Stimulated activated CD4-positive, alpha-beta T cell treated with anti-CD3 and anti-CD28 coated beads, Interleukin-2, amount 100 ng/mL, for 4 hours (primary cell): ENCODE data around the gene AKAP11.
A peak's percentile ranks its signal among the peaks of the same experiment; 100 is the strongest.

Experiments used
- DNase-seq: peaks from one replicate; pipeline ENCODE4 v3.0.0-alpha.2; 2020; ENCODE audit warnings: low read depth

AKAP11 gene

DNA sequence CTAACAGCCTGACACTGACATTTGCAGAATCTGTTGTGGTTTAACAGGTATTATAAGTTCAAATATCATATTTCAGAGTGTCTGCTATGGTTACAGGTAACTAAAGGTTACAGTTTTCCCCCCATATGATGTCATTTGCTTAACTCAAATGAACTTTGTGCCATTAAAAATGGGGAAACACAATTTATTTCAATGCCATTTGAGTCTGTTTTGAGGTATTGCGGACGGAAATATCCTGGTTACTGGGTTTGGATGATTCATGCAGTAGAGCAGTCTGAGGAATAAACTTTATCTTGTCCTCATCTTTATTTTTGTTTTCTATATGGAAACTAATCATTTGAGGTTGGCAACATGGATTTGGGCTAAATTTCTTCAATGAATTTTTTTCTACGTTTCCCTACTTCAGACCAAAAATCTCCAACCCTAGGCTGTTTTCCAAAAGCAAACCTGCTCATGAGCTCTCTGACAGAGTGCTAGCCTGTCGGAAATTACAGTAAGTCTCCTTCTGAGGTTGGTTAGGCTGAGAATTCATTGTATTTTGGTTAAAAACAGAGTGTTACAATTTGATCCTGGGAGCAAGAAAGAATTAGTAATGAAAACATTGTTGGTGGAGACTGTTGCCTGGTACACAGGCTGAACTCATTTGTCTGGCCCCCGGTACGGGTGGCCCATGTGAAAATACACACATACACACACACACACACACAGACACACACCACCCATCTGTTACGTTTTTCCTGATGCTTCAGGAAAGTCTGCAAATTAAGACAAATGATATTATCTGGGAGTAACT, 66.1 kb downstream of the AKAP11 start:
- no peak for DNase-seq

DNA sequence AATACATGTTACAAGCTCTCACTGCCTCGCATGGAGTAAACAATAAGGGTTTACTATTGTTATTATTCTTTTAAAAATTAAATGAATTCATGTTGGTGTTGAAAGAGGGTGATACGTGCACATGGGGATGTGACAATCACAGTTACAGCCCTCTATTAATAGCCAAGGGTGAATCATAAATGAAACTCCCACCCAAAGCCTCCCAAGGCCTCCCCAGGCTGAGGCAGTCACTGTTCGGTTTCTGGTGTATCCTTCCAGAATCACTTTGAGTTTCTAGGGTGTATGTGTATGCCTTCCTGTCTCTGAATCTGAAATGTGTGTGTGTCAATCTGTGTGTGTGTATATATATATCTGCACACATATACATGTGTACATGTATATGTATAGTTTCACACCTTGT, 73.4 kb downstream of the AKAP11 start:
- no peak for DNase-seq

DNA sequence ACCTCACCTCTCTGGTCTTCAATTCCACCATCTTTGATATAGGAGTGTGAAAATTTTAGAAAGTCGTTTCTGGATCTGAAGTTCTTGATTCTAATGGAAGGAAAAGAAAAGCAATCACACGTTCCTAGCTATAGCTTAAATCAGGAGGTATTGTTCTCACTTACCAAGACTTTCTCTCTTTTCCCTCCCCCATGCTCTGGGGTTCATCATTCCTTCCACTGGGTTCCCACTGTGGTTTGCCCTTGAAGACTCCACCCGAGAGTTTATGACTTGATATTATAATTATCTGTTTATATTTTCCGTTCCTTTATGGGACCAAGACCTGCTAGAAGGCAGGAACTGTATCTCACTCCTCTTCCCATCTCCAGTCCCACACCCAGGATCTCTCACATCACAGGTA, 76.6 kb downstream of the AKAP11 start:
- DNase-seq: no peak

DNA sequence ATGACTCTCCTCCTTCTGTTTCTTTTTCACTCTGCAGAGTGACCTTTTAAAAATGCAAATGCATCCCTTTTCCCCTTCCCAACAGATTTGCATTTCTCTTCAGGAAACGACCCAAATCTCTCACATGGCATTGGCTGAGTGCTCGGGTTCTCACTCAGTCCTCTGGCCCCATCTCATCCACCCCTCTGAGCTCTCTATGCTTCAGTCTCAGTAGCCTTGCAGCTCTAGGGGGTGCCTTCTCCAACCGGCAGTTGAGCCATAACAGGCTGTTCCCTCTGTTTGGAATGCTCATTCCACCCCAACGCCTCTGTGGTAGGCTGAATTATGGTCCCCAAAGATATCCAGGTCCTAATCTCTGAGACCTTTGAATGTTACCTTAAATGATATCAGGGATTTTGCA, 78.2 kb downstream of the AKAP11 start:
- DNase-seq: no peak

DNA sequence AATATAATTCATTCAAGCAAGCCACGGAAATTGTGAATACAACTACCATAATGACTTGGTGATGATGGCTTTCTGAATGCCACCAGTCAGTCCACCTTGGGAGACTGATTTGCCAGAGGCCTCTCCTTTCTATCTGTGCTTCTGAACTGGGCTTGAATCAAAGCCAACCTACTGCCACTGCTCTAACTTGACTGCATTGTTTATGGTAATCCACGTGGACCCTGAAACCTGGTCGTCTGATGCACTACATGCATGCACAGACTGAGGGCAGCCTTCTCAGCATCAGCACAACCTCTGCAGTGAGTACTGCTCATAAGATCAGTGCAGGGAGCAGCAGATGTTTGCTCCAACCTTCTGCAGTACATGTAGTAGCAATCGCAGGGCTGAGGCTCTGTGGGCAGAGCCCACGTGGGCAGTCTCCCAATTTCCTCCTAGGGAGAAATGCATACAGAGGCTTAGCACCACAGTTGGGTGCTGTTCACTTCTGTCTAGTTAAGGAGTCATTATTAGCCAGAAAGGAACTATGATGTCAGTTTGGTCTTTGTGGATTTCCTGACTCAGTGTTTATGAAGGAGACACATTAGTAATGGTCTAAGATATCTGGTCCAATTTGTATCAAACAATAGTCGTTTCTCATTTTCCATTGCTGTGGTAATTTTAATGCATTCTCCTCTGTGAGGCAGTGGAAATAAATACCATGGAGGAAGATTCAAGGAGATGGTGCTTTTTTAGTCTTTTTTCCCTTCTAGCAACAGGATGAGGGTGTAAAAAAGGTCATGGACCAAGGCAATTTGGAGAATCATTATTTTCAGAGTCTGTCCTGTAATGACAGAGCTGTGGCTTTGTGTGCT, 82.5 kb downstream of the AKAP11 start:
- DNase-seq: peak; percentile 27

DNA sequence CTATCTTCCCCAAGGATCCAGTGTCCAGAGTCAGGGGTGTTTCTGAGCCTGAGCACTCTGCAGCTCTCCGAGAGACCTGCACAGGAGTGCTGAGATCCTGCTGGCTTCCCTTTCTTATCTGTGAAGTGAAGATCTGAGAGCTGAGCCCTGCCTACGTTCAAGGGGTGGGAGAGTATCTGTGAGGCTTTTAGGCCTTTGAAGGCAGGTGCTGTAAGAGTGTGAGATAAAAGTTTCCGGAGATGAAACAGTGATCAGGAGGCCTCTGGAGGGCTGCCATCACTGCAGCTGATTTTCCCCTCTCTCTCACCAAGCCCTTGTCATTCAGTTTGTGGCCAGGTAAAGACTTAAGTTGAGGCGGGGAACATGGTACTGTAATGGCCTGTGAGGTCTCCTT, 83.1 kb downstream of the AKAP11 start:
- DNase-seq: peak; percentile 58

DNA sequence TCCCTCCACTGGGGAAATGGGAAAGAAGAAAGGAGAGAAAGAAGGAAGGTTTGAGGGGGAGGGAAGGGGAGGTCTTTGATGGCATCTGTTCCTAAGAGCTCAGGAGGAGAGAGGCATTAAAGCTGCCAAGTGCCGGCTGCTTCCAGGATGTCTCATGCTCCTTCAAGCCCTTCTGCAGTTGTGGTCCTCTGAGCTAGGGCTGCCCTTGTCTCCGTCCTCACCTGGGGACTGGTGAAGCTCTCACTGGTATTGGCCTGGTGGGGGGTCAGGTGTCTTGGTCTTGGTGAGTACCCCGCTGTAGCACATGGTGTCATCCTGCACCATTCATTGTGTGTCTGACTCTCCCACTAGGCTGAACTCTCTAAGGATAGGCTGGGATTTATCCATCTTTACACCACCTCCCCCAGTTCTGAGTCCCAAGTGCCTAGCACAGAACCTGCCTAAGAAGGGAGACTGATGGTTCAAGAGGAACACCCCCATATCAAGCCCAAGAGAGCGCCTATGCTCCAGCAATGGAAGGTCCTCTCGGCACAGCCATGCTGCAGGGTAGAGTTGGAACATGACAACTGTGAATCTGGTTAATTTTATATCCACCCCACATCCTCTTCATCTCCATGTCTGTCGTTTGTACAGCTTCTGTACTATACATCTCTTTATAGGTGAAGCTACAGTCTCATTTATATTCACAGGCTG, 83.7 kb downstream of the AKAP11 start:
- DNase-seq: no peak

DNA sequence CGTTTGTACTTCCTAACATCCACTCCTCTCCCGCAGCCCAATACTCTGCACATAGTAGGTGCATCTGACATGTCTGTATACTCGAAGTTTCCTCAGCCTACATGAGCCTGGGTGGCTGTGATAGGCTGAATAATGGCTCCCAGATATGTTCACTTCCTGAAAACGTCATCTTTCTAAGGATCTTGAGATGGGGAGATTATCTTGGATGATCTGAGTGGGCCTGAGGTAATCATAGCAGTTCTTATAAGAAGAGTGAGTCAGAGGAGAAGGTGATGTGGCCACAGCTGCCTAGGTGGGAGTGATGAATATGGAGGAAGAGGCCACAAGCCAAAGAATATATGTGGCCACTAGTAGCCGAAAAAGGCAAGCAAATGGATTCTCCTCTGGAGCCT, 84.2 kb downstream of the AKAP11 start:
- DNase-seq: peak; percentile 35

DNA sequence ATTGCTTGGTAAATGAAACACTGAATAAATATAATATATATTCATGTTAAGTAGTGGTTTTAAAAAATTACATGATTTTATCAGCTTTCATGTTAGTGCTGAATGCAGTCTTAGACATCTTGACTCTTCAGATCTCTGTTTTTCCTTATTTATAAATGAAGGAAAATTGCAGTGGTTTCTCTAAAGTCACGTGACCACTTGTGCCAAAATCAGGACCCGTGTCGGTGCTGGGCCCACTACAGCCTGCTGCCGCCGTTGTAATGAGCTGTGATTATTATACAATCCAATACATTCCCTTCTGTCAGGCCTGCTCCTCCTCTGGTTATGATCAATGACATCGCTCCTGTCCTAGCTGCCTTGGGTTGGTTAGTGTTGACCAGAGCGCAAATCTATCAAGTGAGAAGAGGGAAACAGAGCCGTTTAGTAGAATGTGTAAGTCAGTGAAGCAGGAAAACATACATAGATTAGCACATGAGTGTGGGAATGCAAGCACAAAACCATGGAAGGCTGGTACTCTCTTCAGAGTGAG, 88.2 kb downstream of the AKAP11 start:
- no peak for DNase-seq

DNA sequence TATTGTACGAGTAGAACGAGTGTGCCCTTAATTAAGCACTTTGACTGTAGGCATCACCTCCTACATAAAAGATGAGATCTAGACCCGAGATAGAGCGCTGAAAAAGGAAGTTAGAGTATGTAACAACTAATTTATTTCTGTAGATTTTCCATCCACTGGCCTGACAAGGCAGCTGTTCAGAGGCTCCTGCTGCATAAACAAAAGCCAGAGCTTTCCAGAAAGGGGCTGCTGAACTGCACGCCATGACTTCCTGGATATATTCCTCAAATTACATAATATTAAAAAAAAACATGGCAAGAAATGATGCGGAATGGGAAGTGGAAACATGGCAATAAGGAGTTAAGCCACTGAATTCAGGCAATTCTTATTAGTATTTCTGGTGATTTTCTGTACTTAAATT, 89.7 kb downstream of the AKAP11 start:
- no peak for DNase-seq

DNA sequence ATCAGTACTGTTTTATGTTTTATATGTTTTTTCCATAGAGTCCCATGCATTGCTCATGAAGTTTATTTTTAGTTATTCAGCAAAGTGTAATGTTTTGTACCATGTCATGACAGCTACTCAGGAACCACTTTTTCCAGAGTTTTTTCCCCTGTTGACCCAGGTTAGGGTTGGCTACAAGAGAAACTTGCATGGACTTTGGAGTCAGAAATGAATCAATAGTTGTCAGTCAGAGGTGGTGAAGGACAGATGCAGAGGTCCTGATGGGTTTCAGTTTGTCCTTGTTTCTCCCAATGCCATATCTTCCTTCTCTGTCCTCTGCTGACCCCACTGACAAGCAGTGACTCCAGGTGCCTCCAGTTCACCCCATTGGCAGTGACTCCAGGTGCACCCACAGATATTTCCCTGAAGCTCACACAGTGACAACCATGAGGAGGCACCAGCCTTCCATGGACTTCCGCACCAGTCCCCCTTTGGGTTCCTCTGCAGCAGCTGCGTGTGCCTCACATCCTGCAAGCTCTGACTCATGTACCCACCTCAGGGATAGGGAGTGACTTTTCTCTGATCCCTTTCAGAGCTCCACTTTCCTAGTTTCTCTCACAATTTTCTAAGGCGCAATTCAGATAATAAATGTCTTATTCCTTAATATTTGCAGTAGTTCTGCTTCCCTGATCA, 92.1 kb downstream of the AKAP11 start:
- no peak for DNase-seq

DNA sequence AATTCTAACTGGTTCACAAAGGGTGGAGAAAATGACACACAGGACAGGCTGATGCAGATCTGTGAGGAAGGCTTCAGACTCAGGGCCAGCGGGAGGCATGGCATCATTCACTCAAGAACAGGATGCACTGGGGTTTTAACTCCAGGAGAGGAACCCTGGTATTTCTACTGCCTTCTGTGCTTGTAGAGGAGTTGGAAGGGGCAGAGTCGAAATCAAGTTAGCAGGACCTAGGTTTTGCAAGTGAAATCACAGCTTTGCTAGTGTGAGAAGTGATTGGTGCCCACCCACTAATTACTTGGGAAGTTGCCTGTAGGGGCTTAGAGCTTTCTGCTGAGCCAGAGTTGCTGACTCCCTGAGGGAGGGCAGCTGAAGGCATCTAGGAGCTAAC, 92.7 kb downstream of the AKAP11 start:
- no peak for DNase-seq

DNA sequence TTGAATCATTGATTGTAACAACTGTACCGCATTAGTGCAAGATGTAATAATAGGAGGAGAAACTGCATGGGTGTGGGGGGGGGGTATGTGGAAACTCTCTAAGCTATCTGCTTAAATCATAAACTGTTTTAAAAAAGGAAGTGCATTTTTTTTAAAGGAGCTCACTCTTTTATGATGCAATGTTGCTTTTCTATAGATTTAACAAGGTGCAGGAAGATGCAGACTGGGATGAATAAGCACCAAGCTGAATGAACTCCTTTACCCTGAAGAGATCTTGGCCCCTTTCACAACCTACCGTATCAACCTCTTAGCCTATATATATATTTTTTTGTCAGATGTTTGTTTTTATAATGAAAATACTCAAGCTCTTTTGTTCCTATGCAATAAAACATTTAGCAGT, 95.9 kb downstream of the AKAP11 start:
- no peak for DNase-seq

DNA sequence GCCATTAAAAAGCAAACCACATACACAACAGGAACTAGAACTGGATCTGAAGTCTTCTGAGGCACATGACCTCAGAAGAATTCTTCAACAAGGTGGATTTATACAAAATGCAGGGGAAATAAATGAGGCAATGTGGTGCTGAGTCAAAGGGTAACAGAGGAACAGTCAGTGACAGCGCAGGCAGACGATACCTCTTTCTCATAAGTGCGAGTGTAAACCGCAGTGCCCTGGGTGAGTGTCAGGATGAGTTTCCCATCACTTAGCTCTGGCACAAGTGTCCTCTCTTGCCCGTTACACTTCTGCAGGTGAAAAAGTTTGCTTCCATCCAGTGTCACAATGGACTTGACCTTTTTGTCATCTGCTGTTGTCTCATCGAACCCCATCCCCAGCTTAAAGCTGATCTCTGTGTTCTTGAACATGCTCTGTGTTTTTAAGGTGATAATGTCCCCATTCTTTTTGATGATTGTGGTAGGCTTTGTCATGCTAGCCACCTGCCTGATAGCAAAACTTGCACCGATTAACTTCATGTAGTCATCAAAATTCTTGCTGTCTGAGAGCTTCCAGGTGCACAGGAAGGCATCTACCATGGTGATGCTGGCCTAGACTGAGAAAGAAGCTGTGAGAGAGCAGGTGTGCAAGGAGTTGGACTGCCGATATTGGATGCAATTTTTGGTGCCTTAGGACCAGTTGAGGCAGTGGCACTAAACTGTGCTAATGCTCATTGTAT, 97.3 kb downstream of the AKAP11 start:
- DNase-seq: no peak

DNA sequence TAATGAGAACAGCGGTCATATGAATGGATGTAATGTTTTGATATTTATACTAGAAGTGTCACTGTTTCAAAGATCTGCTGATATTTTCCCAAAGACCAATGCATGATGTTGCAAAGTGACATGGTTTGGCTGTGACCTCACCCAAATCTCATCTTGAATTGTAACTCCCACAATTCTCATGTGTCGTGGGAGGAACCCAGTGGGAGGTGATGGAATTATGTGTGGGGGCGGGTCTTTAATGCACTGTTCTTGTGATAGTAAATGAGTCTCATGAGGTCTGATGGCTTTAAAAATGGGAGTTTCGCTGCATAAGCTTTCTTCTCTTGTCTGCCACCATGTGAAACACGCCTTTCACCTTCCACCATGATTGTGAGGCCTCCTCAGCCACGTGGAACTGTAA, 98.3 kb downstream of the AKAP11 start:
- no peak for DNase-seq
